HG03139 (cell line): ENCODE results near the gene CREB1.

Source experiments
- ATAC-seq: cut with Tn5 transposase; IDR thresholded peaks from one replicate; pipeline ENCODE4 v1.9.1; 2021; ENCODE audit not compliant: unreplicated experiment

Gene CREB1

DNA sequence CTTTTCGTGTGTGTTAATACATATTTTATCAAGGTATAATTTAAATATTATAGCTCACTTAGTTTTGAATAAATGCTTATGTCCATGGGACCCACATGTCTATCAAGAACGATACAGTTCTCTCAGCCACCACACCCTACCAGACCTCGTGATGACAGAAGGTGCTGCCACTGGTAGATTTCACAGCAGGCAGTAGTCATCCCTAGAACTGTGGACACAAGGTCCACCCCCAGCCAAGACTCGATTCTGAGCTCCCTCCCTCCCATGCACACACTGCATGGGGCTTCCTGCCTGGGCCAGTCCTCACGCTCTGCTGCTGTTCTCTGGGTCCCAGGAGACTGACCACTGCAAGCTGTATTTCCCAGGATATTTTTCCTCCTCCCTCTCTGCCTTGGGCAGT is 26.5 kb upstream of the CREB1 start:
- peak; percentile 62 for ATAC-seq

DNA sequence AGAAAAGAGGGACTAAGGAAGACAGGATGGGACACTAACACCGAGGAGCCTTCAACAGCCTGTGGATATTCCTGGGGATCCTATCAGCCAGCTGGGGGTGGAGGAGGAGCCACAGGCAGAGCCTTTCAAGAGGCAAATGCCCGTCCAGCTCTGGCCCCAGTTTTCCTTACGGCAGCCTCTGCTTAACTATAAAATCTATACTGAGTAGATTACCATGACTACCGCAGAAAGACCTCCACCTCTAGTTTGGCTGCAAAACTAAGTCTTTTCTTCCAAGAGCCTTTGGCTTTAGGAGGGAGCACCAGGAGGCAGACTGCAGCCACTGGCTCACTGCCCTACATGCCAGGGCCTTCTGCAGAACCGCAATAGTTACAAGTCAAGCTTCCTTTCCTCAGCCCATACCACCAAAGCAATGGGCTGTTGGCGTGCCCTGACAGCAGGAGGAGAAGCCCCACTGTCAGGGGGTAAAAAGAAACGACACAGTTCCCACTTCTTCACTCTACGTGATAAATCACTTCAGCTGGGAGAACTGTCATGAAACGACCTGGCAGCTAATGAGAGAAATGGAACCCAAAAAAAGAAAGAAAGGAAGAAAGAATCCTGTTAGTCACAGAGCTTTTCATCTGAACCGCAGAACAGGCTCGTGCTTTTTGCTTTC is 25.1 kb upstream of the CREB1 start:
- ATAC-seq, result no peak

GRCh38 chr2:207505171-207505570 is 24.6 kb upstream of the CREB1 start:
- ATAC-seq, result no peak

DNA sequence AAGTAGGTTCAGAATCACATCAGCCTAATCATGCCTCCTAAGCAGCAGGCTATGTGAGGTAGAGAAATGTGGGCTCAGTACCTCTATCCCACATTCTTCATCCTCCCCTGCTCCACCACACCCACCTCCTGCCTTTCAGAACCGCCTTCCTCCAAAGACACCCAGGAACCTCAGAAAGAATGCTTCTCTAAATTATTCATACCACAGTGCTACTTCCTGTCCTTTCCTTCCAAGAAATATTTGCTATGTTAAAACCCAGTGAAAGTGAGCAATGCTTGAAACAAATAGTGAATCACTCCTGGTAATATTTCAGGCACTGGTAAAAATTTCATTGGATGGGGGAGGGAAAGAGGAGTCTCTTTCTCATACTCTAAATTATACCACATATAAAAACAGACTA is 24.0 kb upstream of the CREB1 start:
- ATAC-seq, result no peak

- no peak for ATAC-seq
These were observed 23.3 kb upstream of the CREB1 start for GRCh38 chr2:207506426-207506825.

GRCh38 chr2:207510148-207510547 is 19.6 kb upstream of the CREB1 start:
- no peak for ATAC-seq

DNA sequence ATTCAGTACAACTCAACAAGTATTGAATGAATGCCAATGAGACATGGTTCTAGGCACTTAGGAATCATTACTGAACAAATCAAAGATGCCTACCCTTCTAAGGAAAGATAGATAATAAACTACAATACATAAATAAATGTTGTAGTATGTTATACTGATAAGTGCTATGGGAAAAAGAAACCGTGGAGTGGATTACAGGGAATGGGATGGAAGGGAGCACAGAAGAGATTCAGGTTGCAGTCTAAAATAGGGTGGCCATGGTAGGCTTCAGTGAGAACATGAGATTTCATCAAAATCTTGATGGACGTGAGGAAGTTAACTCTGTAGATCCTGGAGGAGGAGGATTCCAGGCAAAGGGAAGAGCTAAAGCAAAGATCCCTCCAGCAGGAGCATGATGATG is 17.9 kb upstream of the CREB1 start:
- no peak for ATAC-seq

- ATAC-seq, result no peak
These were observed 17.4 kb upstream of the CREB1 start for GRCh38 chr2:207512356-207512755.

DNA sequence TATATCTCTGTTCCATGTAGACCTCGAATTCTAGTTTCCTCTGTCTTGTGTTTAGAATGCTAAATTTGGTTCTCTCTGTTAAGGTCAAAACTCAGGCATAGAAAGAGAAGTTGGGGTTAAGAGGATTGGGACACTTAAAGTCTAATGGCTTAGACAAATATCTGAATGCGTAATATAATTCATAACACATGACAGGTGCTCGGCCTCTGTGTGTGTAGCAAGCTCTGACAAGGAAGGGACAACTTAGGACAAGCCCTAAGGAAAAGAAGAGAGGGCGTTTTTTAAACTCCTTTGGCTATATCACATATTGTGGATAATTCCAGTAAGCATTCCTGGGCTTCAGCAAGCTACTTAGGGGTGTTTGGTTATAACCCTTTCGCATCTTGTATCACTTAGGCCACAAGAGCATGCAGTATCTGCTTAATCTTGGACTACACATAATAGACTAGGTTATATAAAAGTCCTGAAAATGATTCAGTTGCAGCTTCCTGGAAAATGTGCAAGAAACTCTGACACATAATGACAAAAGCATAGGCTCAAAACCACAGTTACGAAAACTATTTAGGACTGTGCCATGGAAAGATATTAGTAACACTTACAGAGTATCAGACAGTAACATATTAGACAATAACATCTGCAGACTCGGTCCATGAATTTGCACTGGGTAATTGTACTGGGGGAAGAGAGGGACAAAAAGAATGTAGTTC is 16.1 kb upstream of the CREB1 start:
- no peak for ATAC-seq

DNA sequence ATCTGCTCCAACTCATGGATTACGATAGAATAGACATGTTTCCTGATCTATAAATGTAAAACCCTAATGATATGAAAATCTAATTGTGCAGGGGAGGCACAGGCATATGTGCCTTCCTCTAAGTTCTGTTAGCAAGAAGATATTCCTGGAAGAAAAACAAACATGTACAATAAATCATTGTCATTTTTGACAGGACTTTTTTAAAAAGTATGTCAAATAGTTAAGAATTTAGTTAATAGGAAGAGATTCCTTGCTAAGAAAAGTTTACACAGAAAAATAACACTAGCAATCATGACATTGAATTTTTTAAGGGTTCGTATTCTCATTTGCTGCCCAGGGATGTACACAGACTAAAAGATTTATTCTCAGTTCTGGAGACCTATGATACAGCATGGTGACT is 15.3 kb upstream of the CREB1 start:
- no peak for ATAC-seq

DNA sequence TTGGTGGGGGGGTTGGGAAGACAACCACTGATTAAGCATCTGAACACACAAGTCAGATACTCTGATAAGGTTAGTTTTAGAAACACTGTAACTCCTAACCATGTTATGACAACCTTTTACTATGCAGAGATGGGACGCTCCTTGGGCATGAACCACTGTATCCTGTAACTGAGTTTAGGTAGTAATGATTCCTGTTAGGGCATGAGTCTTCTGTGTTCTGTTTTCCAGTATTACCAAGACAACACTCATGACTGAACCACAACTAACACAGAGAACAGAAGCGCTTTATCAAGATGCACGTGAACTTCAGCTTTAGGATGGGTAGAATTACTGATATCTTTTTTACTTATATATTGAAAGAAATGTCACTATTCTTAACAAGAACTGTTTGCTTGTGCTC is 14.1 kb upstream of the CREB1 start:
- no peak for ATAC-seq

GRCh38 chr2:207516206-207516605 is 13.6 kb upstream of the CREB1 start:
- no peak for ATAC-seq

- ATAC-seq, result no peak
These were observed 6.8 kb upstream of the CREB1 start for GRCh38 chr2:207523005-207523404.

- ATAC-seq, result no peak
These were observed 4.5 kb upstream of the CREB1 start for GRCh38 chr2:207525296-207525695.

GRCh38 chr2:207528980-207529329 is 807 bp upstream of the CREB1 start:
- ATAC-seq, result peak; percentile 3

DNA sequence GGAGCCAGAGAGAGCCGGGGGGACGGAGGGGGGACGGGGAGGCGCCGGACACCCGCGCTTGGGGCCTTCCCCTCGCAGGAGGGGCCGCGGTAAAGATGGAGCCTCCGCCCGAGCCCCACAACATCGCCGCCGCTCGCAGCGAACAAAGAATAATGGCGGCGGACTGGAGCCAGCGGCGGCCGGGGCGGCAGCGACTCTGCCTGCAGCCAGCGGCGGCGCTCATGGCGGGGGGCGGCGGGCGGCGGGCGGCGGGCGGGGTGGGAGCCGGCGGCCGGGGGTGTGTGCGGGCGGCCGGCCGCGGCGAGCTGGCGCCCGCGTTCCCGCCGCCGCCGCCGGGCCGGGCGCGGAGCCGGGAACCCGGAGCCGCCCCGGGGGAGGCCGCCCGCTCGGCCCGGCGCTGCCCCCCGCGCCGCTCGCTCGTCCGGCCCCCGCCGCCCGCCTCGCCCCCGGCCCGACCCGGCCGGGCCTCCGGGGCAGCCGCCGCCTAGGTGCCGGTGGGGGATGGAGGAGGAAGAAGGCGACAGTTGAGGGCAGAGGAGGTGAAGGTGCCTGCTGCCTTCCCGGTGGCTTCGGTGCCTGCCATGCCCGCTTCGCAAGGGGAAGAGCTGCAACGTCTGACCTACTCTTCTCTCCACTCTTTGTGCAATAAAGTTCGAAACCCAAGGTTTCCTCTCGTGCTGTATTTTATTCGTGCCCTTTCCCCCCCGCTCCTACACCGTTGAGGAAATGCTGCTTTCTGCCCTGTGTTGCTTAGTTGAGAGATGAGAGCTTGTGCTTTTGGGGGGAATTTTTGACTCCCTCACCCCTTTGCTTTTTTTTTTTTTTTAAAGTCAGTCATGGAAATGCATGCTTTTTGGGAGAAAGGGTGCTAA is 634 bp downstream of the CREB1 start:
- ATAC-seq, result peak; percentile 15

GRCh38 chr2:207531032-207531952 is 1.5 kb downstream of the CREB1 start:
- no peak for ATAC-seq

- ATAC-seq, result no peak
These were observed 2.9 kb downstream of the CREB1 start for GRCh38 chr2:207532676-207533075.

GRCh38 chr2:207533461-207534008 is 3.8 kb downstream of the CREB1 start:
- ATAC-seq, result no peak

DNA sequence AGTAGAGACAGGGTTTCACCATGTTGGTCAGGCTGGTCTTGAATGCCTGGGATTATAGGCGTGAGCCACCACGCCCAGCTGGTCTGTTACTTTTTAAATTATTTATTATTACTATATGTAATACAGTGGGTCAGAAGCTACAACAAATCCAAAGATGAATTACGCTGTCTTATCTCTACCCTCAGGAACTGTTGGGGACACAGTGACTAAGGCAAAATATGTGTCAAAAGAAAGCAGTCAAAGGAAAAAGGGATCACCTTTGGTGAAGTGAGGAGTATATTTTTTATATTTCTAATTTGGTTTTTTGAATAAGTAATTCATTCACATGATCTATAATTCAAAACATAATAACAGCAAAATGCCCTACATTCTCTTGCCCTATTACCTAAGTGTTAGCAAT is 4.7 kb downstream of the CREB1 start:
- ATAC-seq, result no peak

DNA sequence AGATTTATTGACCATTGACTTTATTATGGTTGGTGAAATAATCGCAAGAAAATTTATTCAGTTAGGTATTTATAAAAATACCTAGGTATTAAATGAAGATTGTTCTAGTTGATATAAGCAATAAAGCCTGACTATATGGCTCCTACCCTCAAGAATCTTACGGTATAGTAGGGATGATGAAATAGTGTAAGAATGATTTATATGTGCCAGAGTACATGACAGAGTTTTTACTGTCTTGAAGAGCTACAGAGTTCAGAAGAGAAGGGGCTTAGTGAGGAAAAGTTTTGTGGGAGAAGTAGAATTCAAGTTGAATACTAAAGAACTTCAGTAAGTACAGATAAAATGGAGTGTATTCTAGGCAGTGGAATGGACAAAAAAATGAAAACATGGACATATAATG is 9.7 kb downstream of the CREB1 start:
- no peak for ATAC-seq
